GM18951 (cell line): ENCODE results near the gene UBASH3B.

ENCODE experiments used
- POLR2A ChIP-seq: IDR thresholded peaks from 4 replicates; pipeline ENCODE4 v1.6.1; 2011; ENCODE audit warnings: mild to moderate bottlenecking; ENCODE audit not compliant: insufficient read length, insufficient read depth; ENCODE audit errors: extremely low read depth
- in situ Hi-C: fragments of 300-500 bp; cut with MboI; formaldehyde crosslinking; loops from one replicate; pipeline ENCODE4 v1.12.0; 2022; ENCODE audit warnings: low sequenced_read_pairs, mixed read lengths, inconsistent platforms; ENCODE audit not compliant: unreplicated experiment

UBASH3B gene

DNA sequence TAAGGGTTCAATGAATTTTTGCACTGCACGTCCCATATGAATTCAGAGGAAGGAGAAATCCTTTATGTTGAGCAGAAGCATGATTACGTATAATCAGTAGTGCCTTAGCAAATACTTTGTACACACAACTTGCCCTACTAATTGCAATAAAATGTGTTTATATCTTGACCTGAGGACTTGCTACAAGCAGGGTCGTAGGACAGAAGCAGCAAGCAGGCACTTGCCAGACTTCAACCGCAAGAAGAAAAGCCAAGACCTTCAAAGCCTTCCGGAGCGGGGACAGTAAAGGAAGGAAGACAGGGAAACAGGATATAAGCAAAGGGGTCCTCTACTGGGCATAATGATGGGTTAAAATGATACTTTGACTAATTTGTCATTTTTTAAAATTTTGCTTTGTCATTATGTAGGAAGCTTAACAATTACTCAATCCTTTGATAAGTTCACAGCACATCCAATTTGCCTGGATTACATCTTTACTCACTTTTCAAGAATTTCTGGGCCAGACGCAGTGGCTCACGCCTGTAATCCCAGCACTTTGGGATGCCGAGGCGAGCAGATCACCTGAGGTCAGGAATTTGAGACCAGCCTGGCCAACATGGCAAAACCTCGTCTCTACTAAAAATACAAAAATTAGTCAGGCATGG, 23.2 kb upstream of the UBASH3B start:
- TF ChIP-seq POLR2A, result no peak

DNA sequence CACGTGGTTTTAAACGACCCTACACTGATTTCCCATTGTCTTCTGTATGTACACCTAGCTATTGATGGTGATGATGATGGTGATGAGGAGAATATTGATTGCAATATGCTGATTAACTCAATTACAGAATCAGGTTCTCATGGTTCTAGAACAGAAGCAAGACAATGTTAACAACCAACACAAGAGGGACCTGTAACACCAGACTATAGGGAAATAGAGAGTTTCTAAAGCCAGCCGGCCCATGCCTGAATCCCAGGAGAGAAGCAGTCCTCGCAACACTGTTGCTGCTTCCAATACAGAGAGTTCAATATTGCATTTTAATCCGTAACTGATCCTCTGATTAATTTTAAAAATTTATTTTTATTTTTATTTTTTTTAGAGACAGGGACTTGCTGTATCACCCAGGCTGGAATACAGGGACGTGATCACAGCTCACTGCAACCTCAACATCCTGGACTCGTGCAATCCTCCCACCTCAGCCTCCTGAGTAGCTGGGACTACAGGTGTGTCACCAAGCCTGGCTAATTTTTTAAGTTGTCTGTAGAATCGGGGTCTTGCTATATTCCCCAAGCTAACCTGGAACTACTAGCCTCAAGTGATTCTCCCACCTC, 22.2 kb upstream of the UBASH3B start:
- in situ Hi-C loops, result loop anchor here (10.0 kb wide), 2 partner anchors 121 to 151 kb away; no protein-coding TSS in a partner anchor
- no peak for TF ChIP-seq POLR2A

More for the DNA sequence above, 23.2 kb upstream of the UBASH3B start:
- in situ Hi-C loops, result loop anchor here (10.0 kb wide), 2 partner anchors 122 to 152 kb away; no protein-coding TSS in a partner anchor

DNA sequence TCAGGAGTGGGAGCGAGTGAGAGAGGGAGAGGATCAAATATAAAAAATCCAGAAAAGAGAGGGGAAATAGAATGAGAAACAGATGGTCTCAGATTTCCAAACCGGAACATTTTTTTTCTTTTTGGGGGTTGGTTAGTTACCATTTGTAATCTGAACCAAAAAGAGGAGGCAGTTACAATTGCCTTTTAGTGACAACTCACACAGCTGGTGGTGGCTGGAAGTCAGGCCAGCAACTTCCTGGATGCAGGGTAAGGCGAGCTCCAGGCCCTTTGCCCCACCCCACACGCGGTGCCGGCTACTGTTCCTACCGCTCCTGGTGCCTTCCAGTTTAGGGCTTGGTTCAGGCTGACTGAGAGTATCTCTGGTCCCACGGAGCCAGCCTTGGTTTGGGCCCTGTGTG, 21.0 kb upstream of the UBASH3B start:
- in situ Hi-C loops, result loop anchor here (10.0 kb wide), 2 partner anchors 120 to 150 kb away; no protein-coding TSS in a partner anchor
- no peak for TF ChIP-seq POLR2A

DNA sequence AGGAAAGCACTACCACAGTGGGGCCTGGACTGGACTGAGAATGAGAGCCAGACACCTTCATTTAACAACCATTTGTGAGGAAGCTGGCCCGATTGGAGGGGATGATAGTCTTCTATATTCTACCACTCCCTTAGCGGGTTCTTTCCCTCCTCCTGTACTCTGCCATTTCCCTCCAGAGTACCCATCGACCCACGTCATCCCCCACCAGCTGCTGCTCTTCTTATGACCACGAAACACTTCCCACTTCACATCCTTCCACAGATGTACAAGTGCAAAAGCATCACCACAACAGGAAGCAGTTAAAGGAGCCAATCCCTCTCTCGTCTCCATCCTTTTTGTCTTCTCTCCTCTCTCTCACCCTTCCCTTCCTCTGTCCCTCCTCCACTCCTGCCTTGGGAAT, 18.0 kb upstream of the UBASH3B start:
- no peak for TF ChIP-seq POLR2A
- in situ Hi-C loops, result loop anchor here (10.0 kb wide), 2 partner anchors 117 to 147 kb away; no protein-coding TSS in a partner anchor

DNA sequence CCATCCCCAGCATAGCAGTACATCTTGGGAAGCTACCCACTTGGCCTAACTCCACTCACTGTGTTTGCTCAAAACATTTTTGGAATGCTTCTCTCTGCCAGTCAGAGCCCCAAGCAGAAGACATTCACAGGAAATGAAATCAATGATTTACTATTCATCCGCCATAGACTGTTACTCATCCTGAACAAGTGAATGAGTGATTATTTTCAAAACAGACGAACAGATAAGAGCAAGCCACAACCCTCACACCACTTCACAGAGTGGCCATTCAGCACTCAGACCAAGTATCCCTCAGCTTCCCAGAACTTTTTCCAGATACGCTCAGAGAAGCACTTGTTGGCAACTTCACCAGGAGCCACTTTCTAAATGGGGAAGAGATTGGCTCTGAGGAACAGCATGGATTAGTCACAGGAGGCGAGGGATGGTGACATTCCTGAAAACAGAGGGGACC, 13.0 kb upstream of the UBASH3B start:
- in situ Hi-C loops, result no loop called here
- no peak for TF ChIP-seq POLR2A

DNA sequence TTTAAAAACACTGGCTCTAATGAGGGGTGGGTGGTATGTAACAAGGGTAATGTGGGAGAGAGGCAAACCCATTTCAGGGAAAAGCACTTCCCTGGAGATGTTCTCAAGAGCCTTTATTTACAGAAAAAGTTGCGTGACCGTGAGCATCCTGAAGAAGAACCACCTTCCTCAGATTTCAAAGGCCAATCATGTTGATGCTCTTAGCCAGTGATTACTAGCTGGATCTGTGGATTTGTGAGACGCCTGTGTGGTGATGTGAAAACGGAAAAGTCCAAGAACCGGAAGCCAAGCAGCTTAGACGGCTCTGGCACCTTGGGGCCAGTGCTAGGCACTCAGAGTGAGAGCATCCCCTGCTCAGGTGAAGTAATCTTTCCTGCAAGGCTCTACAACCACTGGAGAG, 12.6 kb upstream of the UBASH3B start:
- TF ChIP-seq POLR2A, result no peak
- in situ Hi-C loops, result no loop called here

DNA sequence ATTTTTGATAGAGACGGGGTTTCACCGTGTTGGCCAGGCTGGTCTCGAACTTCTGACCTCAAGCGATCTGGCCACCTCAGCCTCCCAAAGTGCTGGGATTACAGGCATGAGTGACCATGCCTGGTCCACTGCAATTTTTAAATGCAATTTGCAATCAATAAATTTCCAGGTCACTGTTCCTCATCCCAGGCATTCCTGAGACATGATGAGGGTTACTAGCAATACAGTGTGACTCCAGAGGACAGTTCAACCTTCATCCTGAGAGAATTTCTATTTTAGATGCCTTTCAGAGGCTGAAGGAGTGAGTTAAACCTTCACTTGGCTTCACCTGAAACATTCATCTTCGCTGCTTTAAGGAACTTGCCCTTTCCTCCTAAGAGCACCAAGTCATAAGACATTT, 9.7 kb upstream of the UBASH3B start:
- in situ Hi-C loops, result no loop called here
- TF ChIP-seq POLR2A, result no peak

DNA sequence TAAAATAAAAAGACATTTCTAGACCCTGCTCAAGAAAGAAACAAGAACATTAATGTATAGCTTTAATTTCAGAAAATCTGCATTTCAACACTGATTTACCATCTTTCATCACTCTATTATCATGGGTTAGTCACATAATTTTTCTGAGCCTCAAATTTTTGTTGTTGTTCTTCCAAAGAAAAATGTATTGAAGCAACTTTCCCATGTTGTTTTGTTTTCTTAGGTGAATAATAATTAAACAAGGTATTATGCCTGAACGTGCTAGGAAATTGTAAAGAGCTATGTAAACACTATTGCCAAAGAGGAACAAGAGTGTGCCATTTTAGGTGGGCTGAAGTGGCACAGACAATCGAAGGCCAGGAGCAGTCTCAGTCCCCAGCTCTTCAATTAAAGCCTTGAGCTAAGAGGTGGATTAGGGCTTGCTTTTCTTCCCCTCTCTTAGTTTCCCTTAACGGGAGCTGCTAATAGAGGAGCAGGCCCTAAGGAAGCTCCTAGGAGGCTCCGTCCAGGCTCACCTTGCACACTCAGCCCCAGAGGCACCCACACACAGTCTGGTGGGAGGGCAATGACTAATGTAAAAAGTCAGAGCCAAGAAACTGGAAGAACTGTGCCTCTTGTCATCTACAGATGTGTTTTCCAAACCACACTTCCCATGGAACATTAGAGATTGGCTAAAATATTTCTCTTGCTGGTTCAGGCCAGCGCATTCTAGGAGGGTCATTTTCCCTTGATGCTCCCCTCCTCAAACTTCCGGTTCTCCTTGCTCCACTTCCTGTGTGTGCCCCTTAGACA, 8.8 kb upstream of the UBASH3B start:
- in situ Hi-C loops, result no loop called here
- TF ChIP-seq POLR2A, result no peak

DNA sequence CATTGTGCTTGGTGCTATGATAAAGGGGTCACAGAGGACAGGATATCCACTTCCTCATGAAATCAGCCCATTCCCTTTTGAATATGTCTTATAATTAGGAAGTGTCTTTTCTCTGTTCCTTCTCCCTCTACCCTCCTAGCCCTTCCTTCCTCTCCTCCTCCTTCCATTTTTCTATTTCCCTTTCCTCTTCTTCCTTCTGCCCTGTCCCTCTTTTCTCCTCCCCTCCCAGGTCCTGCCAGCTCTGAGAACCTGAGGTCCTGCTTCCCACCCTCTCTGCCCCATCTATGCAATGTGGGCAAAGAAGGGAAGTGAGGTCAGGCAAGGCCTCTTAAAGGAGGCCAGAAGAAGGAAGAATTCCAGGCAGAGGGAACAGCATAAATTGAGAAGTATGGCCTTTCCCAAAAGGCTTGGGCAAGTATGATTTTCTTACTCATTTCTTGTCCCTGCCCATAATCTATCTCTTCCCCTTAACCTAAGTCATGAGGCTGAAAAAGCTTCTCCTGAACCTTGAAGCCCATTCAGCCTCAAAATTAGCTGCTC, 7.7 kb upstream of the UBASH3B start:
- TF ChIP-seq POLR2A, result no peak
- in situ Hi-C loops, result no loop called here

DNA sequence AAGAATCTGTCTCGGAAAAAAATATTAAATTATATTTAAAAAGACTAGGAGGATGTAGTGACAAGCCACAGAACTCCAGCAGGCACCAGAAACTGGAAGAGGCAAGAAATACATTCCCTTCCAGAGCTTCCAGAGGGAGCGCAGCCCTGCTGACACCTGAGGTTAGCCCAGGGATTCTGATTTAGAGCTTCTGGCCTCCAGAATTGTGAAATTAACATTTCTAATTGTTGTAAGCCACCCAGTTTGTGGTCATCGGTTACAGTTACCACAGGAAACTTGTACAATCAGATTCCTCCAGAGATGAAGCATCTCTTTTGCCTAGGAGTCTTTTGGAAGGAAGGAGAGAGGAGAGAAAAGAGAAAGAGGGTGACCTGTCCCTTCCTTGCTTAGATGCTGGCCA, 6.4 kb upstream of the UBASH3B start:
- in situ Hi-C loops, result no loop called here
- TF ChIP-seq POLR2A, result no peak

DNA sequence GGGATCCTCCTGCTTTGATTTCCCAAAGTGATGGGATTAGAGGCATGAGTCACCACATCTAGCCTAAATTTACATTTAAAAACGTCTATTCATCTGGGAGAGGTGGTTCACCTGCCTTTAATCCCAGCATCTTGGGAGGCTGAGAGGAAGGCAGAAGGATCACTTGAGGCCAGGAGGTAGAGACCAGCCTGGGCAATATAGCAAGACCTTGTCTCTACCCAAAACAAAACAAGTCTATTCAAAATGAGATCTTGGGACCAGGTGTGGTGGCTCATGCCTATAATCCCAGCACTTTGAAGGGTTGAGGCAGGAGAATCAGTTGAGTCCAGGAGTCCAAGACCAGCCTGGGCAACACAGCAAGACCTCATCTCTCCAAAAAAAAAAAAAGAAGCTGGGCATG, 4.9 kb upstream of the UBASH3B start:
- in situ Hi-C loops, result no loop called here
- no peak for TF ChIP-seq POLR2A

DNA sequence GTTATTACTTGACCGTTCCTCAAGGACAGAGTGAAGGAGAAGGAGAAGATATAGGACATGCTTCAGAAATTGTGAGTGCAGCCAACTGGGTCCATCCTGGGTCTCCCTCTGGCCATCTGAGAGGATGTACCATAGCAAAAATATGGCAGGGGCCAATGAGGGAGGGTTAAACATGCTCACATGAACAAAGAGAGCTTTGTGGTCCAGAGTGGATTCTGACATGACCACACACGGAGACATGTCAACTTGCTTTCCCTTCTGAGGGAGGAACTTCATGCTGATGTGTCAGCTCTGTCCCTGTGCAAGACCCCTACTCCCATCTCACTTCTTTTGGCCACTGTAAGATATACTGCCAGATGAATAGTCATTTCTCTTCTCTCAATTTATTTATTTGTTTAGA, 3.0 kb upstream of the UBASH3B start:
- in situ Hi-C loops, result no loop called here
- TF ChIP-seq POLR2A, result no peak

DNA sequence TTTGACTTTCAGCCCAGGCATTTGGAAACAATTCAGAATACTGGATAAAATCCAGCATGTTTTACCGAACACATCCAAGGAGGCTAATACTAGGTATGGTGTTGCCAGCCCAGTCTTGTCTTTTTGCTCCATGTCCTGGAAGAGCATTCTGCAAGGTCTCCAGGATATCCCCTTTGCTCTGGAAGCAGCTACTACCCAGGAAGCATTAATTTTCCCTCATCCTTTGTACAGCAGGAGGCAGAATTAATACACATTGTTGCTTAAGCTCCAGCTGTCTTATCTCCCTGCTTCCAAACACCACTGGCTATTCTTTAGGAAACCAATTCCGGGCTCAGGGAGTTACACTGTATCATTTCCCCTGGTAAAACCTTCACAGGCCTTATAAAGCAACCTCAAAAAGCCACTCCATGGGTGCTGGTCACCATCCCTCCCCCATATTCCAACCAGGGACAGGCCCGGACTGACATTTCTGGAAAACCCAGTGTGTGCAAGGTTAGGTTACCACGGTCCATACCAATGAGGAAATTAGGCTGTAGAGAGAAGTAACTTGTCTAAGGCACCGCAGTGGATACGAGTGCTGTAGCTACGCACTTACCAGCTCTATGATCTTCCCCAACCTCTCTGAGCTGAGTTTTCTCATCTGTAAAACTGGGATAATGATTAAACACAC, 1.5 kb upstream of the UBASH3B start:
- in situ Hi-C loops, result no loop called here
- TF ChIP-seq POLR2A, result no peak
